GM18508 (cell line): ENCODE measurements around the gene LOXL3.
"Not testable (repeated sequence)": the region's sequence is repeated elsewhere in the genome, so short reads cannot be mapped to it uniquely, and the experiment has no call there.

Experiments
- ATAC-seq: cut with Tn5 transposase; IDR thresholded peaks from one replicate; pipeline ENCODE4 v1.9.1; 2021; ENCODE audit warnings: moderate number of reproducible peaks; ENCODE audit not compliant: insufficient read depth, unreplicated experiment

LOXL3 gene

DNA sequence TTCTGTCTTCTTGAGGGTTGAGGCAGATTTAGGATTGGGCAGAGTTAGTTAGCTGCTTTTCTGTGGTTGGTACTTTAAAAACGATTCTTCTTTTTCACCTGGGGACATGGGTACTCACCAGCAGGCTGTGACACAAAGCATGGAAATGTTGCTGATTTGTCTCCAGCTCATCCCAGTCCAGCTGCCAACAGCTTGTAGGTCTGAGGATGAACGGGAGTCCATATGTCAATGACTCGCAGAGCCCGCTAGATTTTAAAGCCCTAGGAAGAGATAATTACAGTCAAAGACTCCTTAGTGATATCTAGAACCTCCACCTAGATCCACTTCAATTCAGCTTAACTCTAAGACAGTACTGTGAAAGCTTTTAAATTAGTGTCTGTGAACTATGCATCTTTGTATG, 21.6 kb upstream of the LOXL3 start:
- no peak for ATAC-seq

DNA sequence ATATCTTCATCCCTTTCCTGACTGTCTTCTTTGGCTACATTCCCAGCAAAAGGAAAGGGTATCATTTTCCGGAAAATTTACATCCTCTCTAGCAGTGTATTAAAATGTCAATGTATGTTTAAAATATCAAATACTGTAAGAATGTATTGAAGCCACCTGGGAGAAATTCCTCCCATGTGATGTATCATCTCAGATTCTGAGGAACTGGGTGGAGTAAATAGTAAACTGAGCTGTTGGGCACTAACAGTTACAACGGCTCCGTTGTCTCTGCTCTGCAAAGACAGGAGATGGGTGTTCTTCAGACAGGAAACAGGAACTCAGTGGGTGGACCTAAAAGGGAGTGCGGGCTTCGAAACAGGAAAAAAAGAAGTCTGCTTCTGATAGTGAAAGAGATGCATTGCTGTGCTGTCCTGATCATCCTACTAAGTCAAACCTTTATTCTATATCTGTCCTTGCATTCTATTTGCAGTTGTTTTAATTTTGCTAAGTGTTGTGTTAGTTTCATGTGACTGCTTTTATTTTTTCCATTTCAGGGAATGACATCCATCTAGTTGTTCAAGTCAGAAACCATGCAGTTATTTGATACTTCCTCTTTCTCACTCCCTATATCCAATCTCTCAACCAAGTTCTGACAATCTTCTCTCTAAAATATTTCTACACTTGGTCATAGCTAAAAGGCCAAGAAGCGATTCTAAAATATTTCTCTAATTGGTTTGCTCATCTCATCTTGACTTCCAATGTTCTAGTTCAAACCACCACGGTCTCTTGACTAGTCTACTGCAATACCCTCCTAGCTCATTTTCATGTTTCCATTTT, 20.2 kb upstream of the LOXL3 start:
- ATAC-seq: no peak

DNA sequence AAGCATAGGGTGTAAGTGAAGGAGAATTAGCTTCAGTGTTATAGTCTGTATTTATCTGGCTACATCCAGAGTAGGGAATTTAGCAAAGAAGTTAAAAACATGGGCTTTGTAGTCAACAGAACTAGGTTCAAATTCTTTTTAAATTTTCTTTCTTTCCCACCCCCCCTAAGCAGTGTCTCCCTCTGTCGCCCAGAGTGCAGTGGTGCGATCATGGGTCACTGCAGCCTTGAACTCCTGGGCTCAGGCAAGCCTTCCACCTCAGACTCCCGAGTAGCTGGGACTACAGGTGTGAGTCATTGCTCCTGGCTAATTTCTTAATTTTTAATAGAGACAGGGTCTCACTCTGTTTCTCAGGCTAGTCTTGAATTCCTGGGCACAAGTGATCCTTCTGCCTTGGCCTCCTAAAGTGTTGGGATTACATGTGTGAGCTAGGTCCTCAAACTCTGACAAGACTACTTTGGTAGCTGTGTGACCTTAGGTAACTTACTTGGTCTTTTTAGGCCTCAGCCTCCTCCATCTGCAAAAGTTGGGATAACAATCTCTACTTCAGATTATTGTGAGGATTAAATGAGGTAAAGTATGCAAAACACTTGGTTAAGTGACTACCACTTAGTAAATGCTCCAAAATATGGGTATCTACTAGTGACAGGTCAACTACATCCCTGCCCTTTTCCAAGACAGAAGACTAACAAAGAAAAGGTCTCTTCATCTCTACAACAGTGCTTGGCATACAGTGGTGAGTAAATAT, 18.6 kb upstream of the LOXL3 start:
- no peak for ATAC-seq

- peak; percentile 54 for ATAC-seq
These were observed 17.3 kb upstream of the LOXL3 start for GRCh38 chr2:74571058-74571457.

- no peak for ATAC-seq
These were observed 15.9 kb upstream of the LOXL3 start for GRCh38 chr2:74569686-74570085.

GRCh38 chr2:74567881-74568280, 14.1 kb upstream of the LOXL3 start:
- no peak for ATAC-seq

DNA sequence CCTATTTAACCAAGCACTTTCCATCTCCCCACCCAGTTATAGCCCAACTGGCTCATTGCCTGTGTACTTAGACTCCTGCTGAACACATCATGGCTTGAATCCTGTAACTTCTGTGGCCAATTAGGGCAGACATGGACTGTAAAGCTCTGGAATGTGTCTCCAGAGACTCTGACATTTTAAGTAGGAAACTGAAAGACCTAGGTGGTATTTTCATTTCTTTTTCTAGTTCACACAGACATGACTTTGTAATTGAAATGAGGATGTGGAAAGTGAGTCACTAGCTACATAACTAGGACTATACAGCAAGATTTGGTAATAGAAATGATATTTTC, 13.0 kb upstream of the LOXL3 start:
- no peak for ATAC-seq

- ATAC-seq: no peak
These were observed 12.5 kb upstream of the LOXL3 start for GRCh38 chr2:74566076-74566753.

- no peak for ATAC-seq
These were observed 10.5 kb upstream of the LOXL3 start for GRCh38 chr2:74564222-74564621.

- no peak for ATAC-seq
These were observed 8.5 kb upstream of the LOXL3 start for GRCh38 chr2:74562126-74562775.

DNA sequence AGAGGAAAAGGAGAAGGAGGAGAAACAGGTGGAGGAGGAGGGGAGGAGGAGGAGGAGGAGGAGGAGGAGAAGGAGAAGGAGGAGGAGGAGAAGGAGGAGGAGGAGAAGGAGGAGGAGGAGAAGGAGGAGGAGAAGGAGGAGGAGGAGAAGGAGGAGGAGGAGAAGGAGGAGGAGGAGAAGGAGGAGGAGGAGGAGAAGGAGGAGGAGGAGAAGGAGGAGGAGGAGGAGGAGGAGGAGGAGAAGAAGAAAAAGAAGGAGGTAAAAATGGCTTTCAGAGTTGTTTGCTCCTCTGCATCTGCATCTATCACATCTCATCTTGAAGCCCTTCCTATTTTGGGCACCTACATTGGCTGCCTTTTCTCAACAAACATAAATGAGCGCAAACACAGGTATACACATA, 7.3 kb upstream of the LOXL3 start:
- ATAC-seq: not testable (repeated sequence)

GRCh38 chr2:74560591-74560990, 6.8 kb upstream of the LOXL3 start:
- ATAC-seq: no peak

GRCh38 chr2:74559912-74560311, 6.2 kb upstream of the LOXL3 start:
- no peak for ATAC-seq

GRCh38 chr2:74558284-74559230, 4.8 kb upstream of the LOXL3 start:
- no peak for ATAC-seq

DNA sequence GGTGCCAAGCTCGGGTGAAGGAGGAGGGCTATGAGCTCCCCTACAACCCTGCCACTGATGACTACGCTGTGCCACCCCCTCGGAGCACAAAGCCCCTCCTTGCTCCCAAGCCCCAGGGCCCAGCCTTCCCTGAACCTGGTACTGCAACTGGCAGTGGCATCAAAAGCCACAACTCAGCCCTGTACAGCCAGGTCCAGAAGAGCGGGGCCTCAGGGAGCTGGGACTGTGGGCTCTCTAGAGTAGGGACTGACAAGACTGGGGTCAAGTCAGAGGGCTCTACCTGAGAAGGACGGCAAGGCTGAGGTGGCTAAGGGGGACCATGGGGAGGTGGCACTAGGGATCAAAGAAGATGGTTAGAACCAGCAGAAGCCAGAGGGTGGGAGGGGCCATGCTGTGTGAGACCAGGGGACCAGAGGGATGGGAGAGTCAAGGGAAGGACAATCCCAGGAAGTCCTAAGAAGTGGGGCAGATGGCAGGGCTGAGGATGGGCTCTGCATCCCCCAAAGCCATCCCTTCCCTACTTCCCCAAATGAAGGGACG, 3.2 kb upstream of the LOXL3 start:
- no peak for ATAC-seq

- ATAC-seq: no peak
These were observed 2.4 kb upstream of the LOXL3 start for GRCh38 chr2:74556159-74556558.

DNA sequence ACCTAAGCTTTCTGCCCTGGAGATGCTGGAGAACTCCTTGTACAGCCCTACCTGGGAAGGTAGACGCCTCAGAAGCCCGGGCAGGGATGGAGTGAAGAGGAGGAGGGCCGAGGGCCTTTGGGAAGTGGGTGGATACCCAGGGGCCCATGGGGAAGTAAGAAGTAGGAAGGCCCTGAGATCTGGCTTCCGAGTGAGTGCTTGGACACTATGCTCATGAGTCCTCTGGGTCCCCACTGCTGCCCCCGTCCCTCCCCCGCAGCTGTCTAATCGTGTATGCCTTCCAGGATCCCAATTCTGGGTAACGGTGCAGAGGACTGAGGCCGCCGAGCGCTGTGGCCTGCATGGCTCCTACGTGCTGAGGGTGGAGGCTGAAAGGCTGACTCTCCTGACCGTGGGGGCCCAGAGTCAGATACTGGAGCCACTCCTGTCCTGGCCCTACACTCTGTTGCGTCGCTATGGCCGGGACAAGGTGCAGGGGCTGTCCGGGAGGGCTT, 1.9 kb upstream of the LOXL3 start:
- no peak for ATAC-seq

GRCh38 chr2:74554820-74555531, 1.2 kb upstream of the LOXL3 start:
- no peak for ATAC-seq
